ENCODE results near the gene TPD52L1. TPM values are rescaled to one million over a fixed set of nuclear protein-coding genes. Genes with fewer than 3 reads are reported as not detected.

TPD52L1 gene
- total and polyA plus RNA-seq, 2 donors (not counting 1 experiment from before 2014, with no cell fraction given): not detected

DNA sequence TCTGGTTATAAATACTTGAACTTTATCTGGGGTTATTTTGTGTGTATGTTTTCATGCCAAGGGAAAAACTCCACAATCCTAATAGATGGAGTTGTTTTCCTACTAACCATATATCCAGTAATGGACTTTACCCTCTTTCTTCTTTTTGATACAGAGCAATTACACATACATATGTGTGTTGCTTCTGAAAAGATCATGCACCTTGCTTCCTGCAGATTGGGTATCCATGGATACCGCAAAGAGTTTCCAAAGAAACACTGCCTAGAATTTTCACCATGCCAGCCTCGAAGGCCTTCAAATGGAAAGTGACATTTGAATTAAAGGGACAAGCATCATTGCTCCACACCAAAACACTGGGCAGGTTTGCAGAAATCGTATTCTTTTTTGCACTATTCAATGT is 121.4 kb downstream of the TPD52L1 start:
- 100% methylated on average over 1 of the region's 3 CpGs for WGBS (ENCODE audit: insufficient coverage)
- H3K36me3 ChIP-seq (replicated peaks in 1 of 2; ENCODE audit: control extremely low read depth in 1 of 2, control insufficient read depth in 1 of 2, extremely low read depth in 1 of 2, insufficient read depth in 2 of 2, low read length in 1 of 2): peaks cover 4 to 47% of the 10 kb centered on the region in 2 experiments
- CTCF ChIA-PET: no interaction called here
- ATAC-seq (ENCODE audit: low read depth) (no peak), DNase-seq (no peak)
- H3K4me3 ChIP-seq (ENCODE audit: control extremely low read depth in 1 of 5, extremely low read depth in 1 of 5, insufficient read depth in 1 of 5, low read depth in 2 of 5, low read length in 4 of 5): no peak overlapping the region
- Mint-ChIP-seq H3K9me3 (ENCODE audit: insufficient read depth) (no peaks in the 10 kb centered on the region), H3K27ac (no peak overlapping the region), H3K27me3 (no peaks in the 10 kb centered on the region), H3K4me1 (peaks cover 4% of the 10 kb centered on the region), H3K4me3 (no peak overlapping the region)
- POLR2A ChIA-PET: no interaction called here
- no peak overlapping the region for H3K27ac ChIP-seq (ENCODE audit: low read length in 2 of 2)
- no peaks in the 10 kb centered on the region for H3K4me1 ChIP-seq (ENCODE audit: control insufficient read depth in 2 of 2, insufficient read depth in 2 of 2, low read length in 2 of 2)
- H3K4me2 ChIP-seq (replicated peaks; ENCODE audit: low read depth, low read length, poor library complexity, severe bottlenecking): no peak overlapping the region
- H3K9ac ChIP-seq (ENCODE audit: low read length): no peak overlapping the region
- peaks cover 3% of the 10 kb centered on the region for H3K79me2 ChIP-seq (ENCODE audit: control insufficient read depth, insufficient read depth, low read length)
- no peaks in the 10 kb centered on the region for H3K27me3 ChIP-seq (replicated peaks in 1 of 4; ENCODE audit: control extremely low read depth in 1 of 4, control insufficient read depth in 3 of 4, insufficient read depth in 4 of 4, low read length in 3 of 4)
- peaks cover 0 to 1% (median 0%) of the 10 kb centered on the region in 3 donors for H3K9me3 ChIP-seq (ENCODE audit: control extremely low read depth in 1 of 3, control insufficient read depth in 2 of 3, insufficient read depth in 1 of 3, low read length in 2 of 3)
- intact Hi-C loops (cut with micrococcal nuclease): no loop called here
- H2AFZ ChIP-seq (ENCODE audit: insufficient read depth, low read depth, low read length, poor library complexity, severe bottlenecking): no peak overlapping the region
- peaks cover 6% of the 10 kb centered on the region for H4K20me1 ChIP-seq (ENCODE audit: control insufficient read depth, insufficient read depth, low read length, poor library complexity, severe bottlenecking)
- no peak for TF ChIP-seq CTCF (IDR thresholded peaks at IDR 0.05)
- TF ChIP-seq EZH2 (IDR thresholded peaks at IDR 0.05; ENCODE audit: borderline replicate concordance, insufficient read depth, low read depth, low read length, poor library complexity, severe bottlenecking): no peak

GRCh38 chr6:125275779-125276178 is 122.2 kb downstream of the TPD52L1 start:
- 90% methylated on average over 1 of the region's 3 CpGs for WGBS (ENCODE audit: insufficient coverage)
- Mint-ChIP-seq H3K4me3 (no peak overlapping the region), H3K9me3 (ENCODE audit: insufficient read depth) (no peaks in the 10 kb centered on the region), H3K27ac (no peak overlapping the region), H3K27me3 (no peaks in the 10 kb centered on the region), H3K4me1 (peaks cover 6% of the 10 kb centered on the region)
- peaks cover 3% of the 10 kb centered on the region for H3K79me2 ChIP-seq (ENCODE audit: control insufficient read depth, insufficient read depth, low read length)
- ChIA-PET CTCF (no interaction called here), POLR2A (no interaction called here)
- intact Hi-C loops (cut with micrococcal nuclease): no loop called here
- TF ChIP-seq CTCF (IDR thresholded peaks at IDR 0.05) (no peak), EZH2 (IDR thresholded peaks at IDR 0.05; ENCODE audit: borderline replicate concordance, insufficient read depth, low read depth, low read length, poor library complexity, severe bottlenecking) (no peak)
- H3K36me3 ChIP-seq (replicated peaks in 1 of 2; ENCODE audit: control extremely low read depth in 1 of 2, control insufficient read depth in 1 of 2, extremely low read depth in 1 of 2, insufficient read depth in 2 of 2, low read length in 1 of 2): peaks cover 4 to 55% of the 10 kb centered on the region in 2 experiments
- H3K9me3 ChIP-seq (ENCODE audit: control extremely low read depth in 1 of 3, control insufficient read depth in 2 of 3, insufficient read depth in 1 of 3, low read length in 2 of 3): peaks cover 0 to 10% (median 3%) of the 10 kb centered on the region in 3 donors
- no peak overlapping the region for H3K27ac ChIP-seq (ENCODE audit: low read length in 2 of 2)
- no peak overlapping the region for H2AFZ ChIP-seq (ENCODE audit: insufficient read depth, low read depth, low read length, poor library complexity, severe bottlenecking)
- H4K20me1 ChIP-seq (ENCODE audit: control insufficient read depth, insufficient read depth, low read length, poor library complexity, severe bottlenecking): peaks cover 11% of the 10 kb centered on the region
- H3K27me3 ChIP-seq (replicated peaks in 1 of 4; ENCODE audit: control extremely low read depth in 1 of 4, control insufficient read depth in 3 of 4, insufficient read depth in 4 of 4, low read length in 3 of 4): no peaks in the 10 kb centered on the region
- no peaks in the 10 kb centered on the region for H3K4me1 ChIP-seq (ENCODE audit: control insufficient read depth in 2 of 2, insufficient read depth in 2 of 2, low read length in 2 of 2)
- H3K4me2 ChIP-seq (replicated peaks; ENCODE audit: low read depth, low read length, poor library complexity, severe bottlenecking): no peak overlapping the region
- DNase-seq (no peak), ATAC-seq (ENCODE audit: low read depth) (no peak)
- H3K9ac ChIP-seq (ENCODE audit: low read length): no peak overlapping the region
- no peak overlapping the region for H3K4me3 ChIP-seq (ENCODE audit: control extremely low read depth in 1 of 5, extremely low read depth in 1 of 5, insufficient read depth in 1 of 5, low read depth in 2 of 5, low read length in 4 of 5)
